ENCODE data around the gene COL18A1.

COL18A1 gene

GRCh38 chr21:45468051-45468970 is 63.3 kb downstream of the COL18A1 start:
- no peak overlapping the region for H3K4me3 ChIP-seq (ENCODE audit: control insufficient read depth, low read depth, low read length)
- no peak for DNase-seq (ENCODE audit: low read depth)
- no peak for TF ChIP-seq CTCF (conservative IDR thresholded peaks at IDR 0.05; ENCODE audit: control insufficient read depth, insufficient read depth, low read depth, low read length)

GRCh38 chr21:45468971-45469272 is 64.0 kb downstream of the COL18A1 start:
- DNase-seq (ENCODE audit: low read depth) = no peak
- no peak overlapping the region for H3K4me3 ChIP-seq (ENCODE audit: control insufficient read depth, low read depth, low read length)
- TF ChIP-seq CTCF (conservative IDR thresholded peaks at IDR 0.05; ENCODE audit: control insufficient read depth, insufficient read depth, low read depth, low read length) = no peak

GRCh38 chr21:45469273-45470086 is 64.5 kb downstream of the COL18A1 start:
- no peak overlapping the region for H3K4me3 ChIP-seq (ENCODE audit: control insufficient read depth, low read depth, low read length)
- no peak for TF ChIP-seq CTCF (conservative IDR thresholded peaks at IDR 0.05; ENCODE audit: control insufficient read depth, insufficient read depth, low read depth, low read length)
- no peak for DNase-seq (ENCODE audit: low read depth)

GRCh38 chr21:45470087-45470515 is 65.1 kb downstream of the COL18A1 start:
- no peak overlapping the region for H3K4me3 ChIP-seq (ENCODE audit: control insufficient read depth, low read depth, low read length)
- TF ChIP-seq CTCF (conservative IDR thresholded peaks at IDR 0.05; ENCODE audit: control insufficient read depth, insufficient read depth, low read depth, low read length) = no peak
- DNase-seq (ENCODE audit: low read depth) = peak; percentile 19

- peak; percentile 94 for DNase-seq (ENCODE audit: low read depth)
- H3K4me3 ChIP-seq (ENCODE audit: control insufficient read depth, low read depth, low read length) = peak overlapping the region; percentile 23
Measured at GRCh38 chr21:45470773-45471524, 66.0 kb downstream of the COL18A1 start.

More at GRCh38 chr21:45470773-45471524, 66.0 kb downstream of the COL18A1 start:
- TF ChIP-seq CTCF (conservative IDR thresholded peaks at IDR 0.05; ENCODE audit: control insufficient read depth, insufficient read depth, low read depth, low read length) = no peak

All from fibroblast of mammary gland (primary cell).